ENCODE measurements around the gene PRRG2.
A peak's percentile ranks its signal among the peaks of the same experiment; 100 is the strongest.

The PRRG2 gene

GRCh38 chr19:49595819-49596404 is 14.8 kb downstream of the PRRG2 start:
- H3K4me3 ChIP-seq (ENCODE audit: low read depth, low read length) = no peak overlapping the region
- no peak for DNase-seq (ENCODE audit: low read depth)
- no peak for TF ChIP-seq CTCF (IDR thresholded peaks at IDR 0.05; ENCODE audit: control insufficient read depth, extremely low read depth, insufficient read depth)

GRCh38 chr19:49596407-49596806 is 15.3 kb downstream of the PRRG2 start:
- TF ChIP-seq CTCF (IDR thresholded peaks at IDR 0.05; ENCODE audit: control insufficient read depth, extremely low read depth, insufficient read depth) = no peak
- H3K4me3 ChIP-seq (ENCODE audit: low read depth, low read length) = no peak overlapping the region
- no peak for DNase-seq (ENCODE audit: low read depth)

- TF ChIP-seq CTCF (IDR thresholded peaks at IDR 0.05; ENCODE audit: control insufficient read depth, extremely low read depth, insufficient read depth) = 0 out of 2 replicates have a peak, but pooled peaks have one; percentile 6
- no peak for DNase-seq (ENCODE audit: low read depth)
- H3K4me3 ChIP-seq (ENCODE audit: low read depth, low read length) = no peak overlapping the region
Measured at GRCh38 chr19:49596954-49597702, 16.0 kb downstream of the PRRG2 start.

GRCh38 chr19:49597703-49597974 is 16.5 kb downstream of the PRRG2 start:
- H3K4me3 ChIP-seq (ENCODE audit: low read depth, low read length) = no peak overlapping the region
- DNase-seq (ENCODE audit: low read depth) = no peak
- no peak for TF ChIP-seq CTCF (IDR thresholded peaks at IDR 0.05; ENCODE audit: control insufficient read depth, extremely low read depth, insufficient read depth)

- H3K4me3 ChIP-seq (ENCODE audit: low read depth, low read length) = no peak overlapping the region
- TF ChIP-seq CTCF (IDR thresholded peaks at IDR 0.05; ENCODE audit: control insufficient read depth, extremely low read depth, insufficient read depth) = no peak
- DNase-seq (ENCODE audit: low read depth) = no peak
Measured at GRCh38 chr19:49599378-49600295, 18.5 kb downstream of the PRRG2 start.

GRCh38 chr19:49601482-49602038 is 20.4 kb downstream of the PRRG2 start:
- TF ChIP-seq CTCF (IDR thresholded peaks at IDR 0.05; ENCODE audit: control insufficient read depth, extremely low read depth, insufficient read depth) = no peak
- DNase-seq (ENCODE audit: low read depth) = no peak
- no peak overlapping the region for H3K4me3 ChIP-seq (ENCODE audit: low read depth, low read length)

Data from LNCaP clone FGC (cell line).